ENCODE measurements around the gene NOD1. TPM values are rescaled to one million over a fixed set of nuclear protein-coding genes. Genes with fewer than 3 reads are reported as not detected.

Gene NOD1
- total RNA-seq, 1 donor from 2014 or later: 4.2 TPM

GRCh38 chr7:30428246-30429155 lies 50.1 kb downstream of the NOD1 start:
- no peak for TF ChIP-seq CTCF (IDR thresholded peaks at IDR 0.05; ENCODE audit: insufficient read depth, low read length, severe bottlenecking)
- peaks cover 7% of the 10 kb centered on the region for H3K36me3 ChIP-seq (ENCODE audit: control insufficient read depth, insufficient read depth, low read length)
- no peak overlapping the region for H3K4me3 ChIP-seq (ENCODE audit: low read depth, low read length)
- DNase-seq (ENCODE audit: low read depth): no peak
- no peaks in the 10 kb centered on the region for H3K27me3 ChIP-seq (ENCODE audit: control insufficient read depth, insufficient read depth, low read length)
- FAIRE-seq: no peak

- Histone ChIP-seq H3K4me3 (ENCODE audit: low read depth, low read length) (no peak overlapping the region), H3K36me3 (ENCODE audit: control insufficient read depth, insufficient read depth, low read length) (peaks cover 7% of the 10 kb centered on the region), H3K27me3 (ENCODE audit: control insufficient read depth, insufficient read depth, low read length) (no peaks in the 10 kb centered on the region)
- FAIRE-seq (no peak), DNase-seq (ENCODE audit: low read depth) (no peak)
- no peak for TF ChIP-seq CTCF (IDR thresholded peaks at IDR 0.05; ENCODE audit: insufficient read depth, low read length, severe bottlenecking)
These were observed 51.1 kb downstream of the NOD1 start for GRCh38 chr7:30427296-30428070.

- DNase-seq (ENCODE audit: low read depth) (no peak), FAIRE-seq (no peak)
- no peak for TF ChIP-seq CTCF (IDR thresholded peaks at IDR 0.05; ENCODE audit: insufficient read depth, low read length, severe bottlenecking)
- H3K36me3 ChIP-seq (ENCODE audit: control insufficient read depth, insufficient read depth, low read length): peaks cover 7% of the 10 kb centered on the region
- no peak overlapping the region for H3K4me3 ChIP-seq (ENCODE audit: low read depth, low read length)
- H3K27me3 ChIP-seq (ENCODE audit: control insufficient read depth, insufficient read depth, low read length): no peaks in the 10 kb centered on the region
These were observed 54.1 kb downstream of the NOD1 start for GRCh38 chr7:30424506-30424905.

GRCh38 chr7:30423788-30424505 lies 54.6 kb downstream of the NOD1 start:
- no peak overlapping the region for H3K4me3 ChIP-seq (ENCODE audit: low read depth, low read length)
- DNase-seq (ENCODE audit: low read depth): no peak
- TF ChIP-seq CTCF (IDR thresholded peaks at IDR 0.05; ENCODE audit: insufficient read depth, low read length, severe bottlenecking): no peak
- H3K36me3 ChIP-seq (ENCODE audit: control insufficient read depth, insufficient read depth, low read length): peaks cover 4% of the 10 kb centered on the region
- no peaks in the 10 kb centered on the region for H3K27me3 ChIP-seq (ENCODE audit: control insufficient read depth, insufficient read depth, low read length)
- FAIRE-seq: no peak

GRCh38 chr7:30422922-30423321 lies 55.7 kb downstream of the NOD1 start:
- peaks cover 4% of the 10 kb centered on the region for H3K36me3 ChIP-seq (ENCODE audit: control insufficient read depth, insufficient read depth, low read length)
- FAIRE-seq: no peak
- no peak for TF ChIP-seq CTCF (IDR thresholded peaks at IDR 0.05; ENCODE audit: insufficient read depth, low read length, severe bottlenecking)
- no peak overlapping the region for H3K4me3 ChIP-seq (ENCODE audit: low read depth, low read length)
- peak; percentile 50 for DNase-seq (ENCODE audit: low read depth)
- H3K27me3 ChIP-seq (ENCODE audit: control insufficient read depth, insufficient read depth, low read length): no peaks in the 10 kb centered on the region

Measured in bronchial epithelial cell (primary cell).